GM12878 (cell line): Measurements from ENCODE around the gene DPY30. TPM values are rescaled to one million over a fixed set of nuclear protein-coding genes. Genes with fewer than 3 reads are reported as not detected.

Experiments used
- ATAC-seq: fragments of 200-7000 bp; cut with Tn5 transposase; 3 replicates; pipeline ENCODE4 v1.9.1; 2020; ENCODE audit warnings: mild to moderate bottlenecking, moderate library complexity
- BruUV-seq: library from RNA; stranded (reverse); fragments of 400-500 nt; replicated peaks from 2 replicates; lab custom pipeline; 2021; lab: Mats Ljungman, UMichigan
- CTCF ChIA-PET: fragments of 300-600 bp; sonication (Branson Sonifier 250); formaldehyde crosslinking; extraction: SDS; loops from one replicate; lab custom pipeline; 2021; ENCODE audit warnings: inconsistent platforms; lab: Yijun Ruan, JAX
- POLR2A ChIA-PET: fragments of 350-600 bp; formaldehyde crosslinking; extraction: SDS; loops from one replicate; lab custom pipeline; 2021; ENCODE audit warnings: inconsistent platforms; lab: Charles Lee
- RAD21 ChIA-PET: fragments of 300-600 bp; sonication (Branson Sonifier 250); formaldehyde crosslinking; loops from one replicate; lab custom pipeline; 2023; ENCODE audit warnings: antibody characterized with exemption; ENCODE audit not compliant: unreplicated experiment; lab: Charles Lee
- SMC1A ChIA-PET: fragments of 300-600 bp; sonication (Branson Sonifier 250); formaldehyde crosslinking; loops from one replicate; lab custom pipeline; 2023; ENCODE audit not compliant: unreplicated experiment, uncharacterized antibody; lab: Charles Lee
- DNase-seq: peaks from one replicate; pipeline ENCODE4 v3.0.0-alpha.2; 2011; ENCODE audit warnings: low read depth, low spot score
- FAIRE-seq: peaks from 3 replicates; lab custom pipeline; 2011; peaks lifted over from hg19 to GRCh38; lab: Jason Lieb, UNC
- H2AFZ ChIP-seq: 2 replicates; pipeline ENCODE4 v1.6.0; 2011; ENCODE audit warnings: low read depth, low read length, control low read depth; ENCODE audit not compliant: control insufficient read depth
- H3K27ac ChIP-seq: 2 replicates; pipeline ENCODE4 v1.5.1; 2011; ENCODE audit warnings: control low read depth; ENCODE audit not compliant: control insufficient read depth, insufficient read depth
- H3K27me3 ChIP-seq, 2 experiments: replicated peaks in 1 of 2; 2 replicates each; pipeline versions ENCODE4 v1.6.0 to v1.6.1; 2011; ENCODE audit warnings: low read length in 1 of 2; ENCODE audit not compliant: control insufficient read depth in 2 of 2, insufficient read depth in 2 of 2
- H3K36me3 ChIP-seq, 2 experiments: 2 replicates each; pipeline ENCODE4 v1.5.1; 2011; ENCODE audit warnings: low read length in 1 of 2; ENCODE audit not compliant: control insufficient read depth in 2 of 2, insufficient read depth in 2 of 2
- H3K4me1 ChIP-seq: 2 replicates; pipeline ENCODE4 v1.6.1; 2011; ENCODE audit warnings: mild to moderate bottlenecking, low read length, moderate library complexity, mixed read lengths; ENCODE audit not compliant: control insufficient read depth, insufficient read depth
- H3K4me2 ChIP-seq: 2 replicates; pipeline ENCODE4 v1.6.0; 2011; ENCODE audit warnings: control low read depth; ENCODE audit not compliant: control insufficient read depth, insufficient read depth
- H3K4me3 ChIP-seq: fragments of 200-600 bp; sonication (generic); 2 replicates; pipeline ENCODE4 v1.5.1; 2016
- H3K79me2 ChIP-seq: 2 replicates; pipeline ENCODE4 v1.6.0; 2011; ENCODE audit warnings: low read length; ENCODE audit not compliant: control insufficient read depth, insufficient read depth
- H3K9ac ChIP-seq: 2 replicates; pipeline ENCODE4 v1.8.0; 2011; ENCODE audit warnings: low read length, control low read depth, mixed read lengths; ENCODE audit not compliant: control insufficient read depth, insufficient read depth
- H3K9me3 ChIP-seq: replicated peaks from 3 replicates; pipeline ENCODE4 v1.5.1; 2011; ENCODE audit warnings: mild to moderate bottlenecking, low read length; ENCODE audit not compliant: control insufficient read depth, insufficient read depth
- H4K20me1 ChIP-seq: 2 replicates; pipeline ENCODE4 v1.6.0; 2011; ENCODE audit not compliant: control insufficient read depth, insufficient read depth
- BCL11A ChIP-seq: IDR thresholded peaks from 2 replicates; pipeline ENCODE4 v1.6.1; 2011; ENCODE audit warnings: low read depth, low read length
- BMI1 ChIP-seq: fragments of 450-650 bp; IDR thresholded peaks from 2 replicates; pipeline ENCODE4 v1.6.1; 2016; ENCODE audit warnings: mild to moderate bottlenecking, moderate library complexity, borderline replicate concordance
- BRCA1 ChIP-seq: IDR thresholded peaks from 2 replicates; pipeline ENCODE4 v1.6.1; 2011; ENCODE audit warnings: low read depth, low read length, improper control_type of control experiment
- CEBPB ChIP-seq, 2 experiments: fragments of 150-350 bp in 1 of 2; IDR thresholded peaks; 2 replicates each; pipeline ENCODE4 v1.6.1; 2012 to 2014; ENCODE audit warnings: low read depth in 2 of 2, low read length in 2 of 2, borderline replicate concordance in 1 of 2, inconsistent platforms in 1 of 2
- CHD4 ChIP-seq: fragments of 200-600 bp; sonication (generic); IDR thresholded peaks from 2 replicates; pipeline ENCODE4 v1.6.1; 2016; ENCODE audit warnings: mild to moderate bottlenecking
- ELK1 ChIP-seq: IDR thresholded peaks from 2 replicates; pipeline ENCODE4 v1.6.1; 2012; ENCODE audit warnings: low read depth, low read length, improper control_type of control experiment
- EP300 ChIP-seq, 2 experiments: fragments of 150-350 bp in 1 of 2; IDR thresholded peaks; 2 replicates each; pipeline ENCODE4 v1.6.1; 2011 to 2012; ENCODE audit warnings: low read depth in 2 of 2, low read length in 2 of 2, borderline replicate concordance in 1 of 2, improper control_type of control experiment in 1 of 2, inconsistent platforms in 1 of 2; ENCODE audit not compliant: control insufficient read depth in 1 of 2
- KAT2A ChIP-seq: conservative IDR thresholded peaks from 2 replicates; pipeline ENCODE4 v1.6.1; 2011; ENCODE audit warnings: low read depth, low read length; ENCODE audit not compliant: control insufficient read depth
- MXI1 ChIP-seq: fragments of 150-350 bp; IDR thresholded peaks from 2 replicates; pipeline ENCODE4 v1.6.1; 2011; ENCODE audit warnings: low read depth, mild to moderate bottlenecking, inconsistent platforms, low read length, improper control_type of control experiment
- PRDM15 ChIP-seq: fragments of 450-650 bp; formaldehyde crosslinking; IDR thresholded peaks from 2 replicates; pipeline ENCODE4 v1.4.0; 2020; ENCODE audit warnings: mild to moderate bottlenecking, moderate library complexity
- SMAD1 ChIP-seq: fragments of 450-650 bp; IDR thresholded peaks from 2 replicates; pipeline ENCODE4 v1.6.1; 2018; ENCODE audit warnings: mild to moderate bottlenecking, low read depth; ENCODE audit not compliant: partially characterized antibody
- SREBF2 ChIP-seq: IDR thresholded peaks from 2 replicates; pipeline ENCODE4 v1.6.1; 2012; ENCODE audit warnings: mild to moderate bottlenecking, low read length
- TARDBP ChIP-seq: IDR thresholded peaks from 2 replicates; pipeline ENCODE4 v1.6.1; 2016; ENCODE audit warnings: borderline replicate concordance
- ZBTB11 ChIP-seq: fragments of 450-650 bp; formaldehyde crosslinking; IDR thresholded peaks from 2 replicates; pipeline ENCODE4 v1.5.0; 2022; ENCODE audit warnings: mild to moderate bottlenecking, missing genetic modification characterization
- ZNF24 ChIP-seq: fragments of 450-650 bp; IDR thresholded peaks from 2 replicates; pipeline ENCODE4 v1.6.1; 2017; ENCODE audit warnings: antibody characterized with exemption, mild to moderate bottlenecking
- WGBS: methylation state at CpG from one replicate; pipeline ENCODE4 v1.1.6; 2016; ENCODE audit warnings: low lambda C conversion rate; ENCODE audit not compliant: insufficient replicate concordance, insufficient coverage; ENCODE audit errors: missing lambda C conversion rate; 5-methylcytosine and 5-hydroxymethylcytosine counted together
- in situ Hi-C: fragments of 300-500 bp; cut with MboI; formaldehyde crosslinking; loops from 9 replicates; pipeline ENCODE4 v1.14.3; 2018; ENCODE audit warnings: mixed read lengths
- intact Hi-C: fragments of 100-400 bp; cut with micrococcal nuclease; formaldehyde crosslinking; loops from one replicate; pipeline ENCODE4 v1.14.2; 2022; ENCODE audit not compliant: unreplicated experiment
- polyA plus RNA-seq, 11 experiments: library from polyadenylated mRNA; depleted of rRNA in 4 of 11; unstranded in 6 of 11; stranded (reverse) in 5 of 11; fragments of >200 nt; fragmentation: Nextera tagmentation in 4 of 11; fragmentation: Illumina TruSeq in 1 of 11; extraction: Ambion mirVana in 4 of 11; extraction: Trizol in 1 of 11; gene quantifications; 1 replicate in 1 of 11; 2 replicates in 10 of 11; pipeline versions ENCODE4 v1.2.1 to v1.2.3, GENCODE V29; 2011 to 2016; ENCODE audit warnings: inconsistent platforms in 2 of 11, missing spikeins in 2 of 11, low read depth in 1 of 11
- total RNA-seq, 4 experiments: library from RNA; depleted of rRNA in 3 of 4; stranded (reverse); fragments of >200 nt in 3 of 4; fragmentation: Illumina TruSeq in 1 of 4; extraction: Trizol in 1 of 4; gene quantifications; 2 replicates each; pipeline versions ENCODE4 v1.2.1 to v1.2.3, GENCODE V29; 2013 to 2021

Gene DPY30
- total and polyA plus RNA-seq, 10 of the 15 experiments (the other 5 are each of a cell fraction or from before 2014, with no cell fraction given), result 45.8 to 307 (median 89.2) TPM

- BruUV-seq, result TSS peak; percentile 45
- Histone ChIP-seq H3K9me3 (no peaks in the 10 kb centered on the region), H3K27me3 (no peaks in the 10 kb centered on the region), H3K4me2 (no peak overlapping the region), H3K79me2 (peaks cover 87% of the 10 kb centered on the region), H3K4me1 (peaks cover 18% of the 10 kb centered on the region), H2AFZ (no peak overlapping the region), H3K4me3 (no peak overlapping the region), H4K20me1 (peaks cover 4% of the 10 kb centered on the region; the same call in 1 of the 2 replicates), H3K9ac (no peak overlapping the region), H3K36me3 (no peaks in the 10 kb centered on the region), H3K27ac (0 out of 2 replicates have a peak overlapping the region, but pooled peaks have one; percentile 24)
- CTCF ChIA-PET, result interaction anchor here (0.9 to 1.6 kb wide), 3 partner anchors 8 to 17 kb away, joined by 3 to 5 read pairs (median 4); no protein-coding TSS in a partner anchor
- intact Hi-C loops (no loop called here), in situ Hi-C loops (no loop called here)
- ATAC-seq, result peak; percentile 34
- WGBS, result 75% methylated on average over 4 of the region's 4 CpGs
- peak; percentile 56 for FAIRE-seq
- no peak for DNase-seq
- POLR2A ChIA-PET, result interaction anchor here (0.6 to 1.3 kb wide), 3 partner anchors 10 to 41 kb away, joined by 3 read pairs; partner anchors contain the start of gene DPY30
- SMC1A ChIA-PET, result interaction anchor here (1.2 to 4.8 kb wide), 6 partner anchors 9 to 23 kb away, joined by 3 to 29 read pairs (median 6); no protein-coding TSS in a partner anchor
- RAD21 ChIA-PET, result interaction anchor here (0.6 kb wide), 1 partner anchor 8 kb away, joined by 3 read pairs; no protein-coding TSS in a partner anchor
- TF ChIP-seq CEBPB (IDR thresholded peaks at IDR 0.05; ENCODE audit: borderline replicate concordance in 1 of 2, low read depth in 2 of 2, low read length in 2 of 2) (no peak), SMAD1 (no peak), CHD4 (no peak), EP300 (IDR thresholded peaks at IDR 0.05; ENCODE audit: borderline replicate concordance in 1 of 2, control insufficient read depth in 1 of 2, low read depth in 2 of 2, low read length in 2 of 2) (no peak), ZBTB11 (CRISPR knock-in tag) (no peak), BMI1 (no peak), TARDBP (no peak), ZNF24 (no peak), MXI1 (no peak), BCL11A (no peak), KAT2A (no peak), BRCA1 (no peak), PRDM15 (CRISPR knock-in tag) (no peak), ELK1 (no peak), SREBF2 (no peak)
Measured at GRCh38 chr2:31998731-31999383, 40.7 kb downstream of the DPY30 start.
